BLaER1 (cell line): ENCODE results near the gene OR2T3.
"Not testable (repeated sequence)": the region's sequence is repeated elsewhere in the genome, so short reads cannot be mapped to it uniquely, and the experiment has no call there.

ENCODE experiments used
- H3K27ac ChIP-seq: shearing (Covaris generic); formaldehyde crosslinking; 2 replicates; pipeline ENCODE4 v1.8.1; 2022
- H3K27me3 ChIP-seq: shearing (Covaris generic); formaldehyde crosslinking; 2 replicates; pipeline ENCODE4 v1.8.1; 2022
- H3K36me3 ChIP-seq: shearing (Covaris generic); formaldehyde crosslinking; 2 replicates; pipeline ENCODE4 v1.8.1; 2022
- H3K4me1 ChIP-seq: shearing (Covaris generic); formaldehyde crosslinking; 2 replicates; pipeline ENCODE4 v1.8.1; 2022
- H3K4me2 ChIP-seq: shearing (Covaris generic); formaldehyde crosslinking; 2 replicates; pipeline ENCODE4 v1.8.1; 2022
- H3K4me3 ChIP-seq: shearing (Covaris generic); formaldehyde crosslinking; 2 replicates; pipeline ENCODE4 v1.8.1; 2022
- H3K9ac ChIP-seq: shearing (Covaris generic); formaldehyde crosslinking; 2 replicates; pipeline ENCODE4 v1.8.1; 2022
- H3K9me3 ChIP-seq: shearing (Covaris generic); formaldehyde crosslinking; 2 replicates; pipeline ENCODE4 v1.8.1; 2022
- H4K20me1 ChIP-seq: shearing (Covaris generic); formaldehyde crosslinking; 2 replicates; pipeline ENCODE4 v1.8.1; 2022
- Cebpa-rat ChIP-seq: shearing (Covaris generic); IDR thresholded peaks from 2 replicates; pipeline ENCODE4 v1.8.1; 2022

The OR2T3 gene

GRCh38 chr1:248449821-248450465, 23.2 kb upstream of the OR2T3 start:
- not testable (repeated sequence) for H3K27ac ChIP-seq, H4K20me1 ChIP-seq, H3K27me3 ChIP-seq, H3K4me2 ChIP-seq, H3K4me3 ChIP-seq, H3K36me3 ChIP-seq, H3K9ac ChIP-seq, H3K9me3 ChIP-seq, H3K4me1 ChIP-seq

GRCh38 chr1:248450466-248451145, 22.5 kb upstream of the OR2T3 start:
- not testable (repeated sequence) for H3K27ac ChIP-seq, H3K4me1 ChIP-seq, H3K4me2 ChIP-seq, H3K4me3 ChIP-seq, H3K9ac ChIP-seq, H4K20me1 ChIP-seq, H3K9me3 ChIP-seq, H3K27me3 ChIP-seq, H3K36me3 ChIP-seq

- not testable (repeated sequence) for H3K9me3 ChIP-seq, H3K4me2 ChIP-seq, H3K4me3 ChIP-seq, H3K27me3 ChIP-seq, H3K4me1 ChIP-seq, H4K20me1 ChIP-seq, H3K27ac ChIP-seq, H3K9ac ChIP-seq, H3K36me3 ChIP-seq
Observed at GRCh38 chr1:248453619-248454018, 19.5 kb upstream of the OR2T3 start.

GRCh38 chr1:248455045-248455444, 18.1 kb upstream of the OR2T3 start:
- H3K36me3 ChIP-seq, H3K27ac ChIP-seq, H4K20me1 ChIP-seq, H3K27me3 ChIP-seq, H3K4me3 ChIP-seq, H3K4me1 ChIP-seq, H3K9me3 ChIP-seq, H3K4me2 ChIP-seq, H3K9ac ChIP-seq: not testable (repeated sequence)

- H3K36me3 ChIP-seq, H3K4me3 ChIP-seq, H3K27me3 ChIP-seq, H3K9ac ChIP-seq, H4K20me1 ChIP-seq, H3K9me3 ChIP-seq, H3K4me2 ChIP-seq, H3K4me1 ChIP-seq, H3K27ac ChIP-seq: not testable (repeated sequence)
Observed at GRCh38 chr1:248456635-248457034, 16.5 kb upstream of the OR2T3 start.

- not testable (repeated sequence) for H4K20me1 ChIP-seq, H3K27me3 ChIP-seq, H3K4me2 ChIP-seq, H3K9me3 ChIP-seq, H3K36me3 ChIP-seq, H3K27ac ChIP-seq, H3K4me3 ChIP-seq, H3K9ac ChIP-seq, H3K4me1 ChIP-seq
Observed at GRCh38 chr1:248459117-248459516, 14.0 kb upstream of the OR2T3 start.

GRCh38 chr1:248471154-248471553, 2.0 kb upstream of the OR2T3 start:
- no peak overlapping the region for H3K4me2 ChIP-seq
- H4K20me1 ChIP-seq, result no peaks in the 10 kb centered on the region
- no peaks in the 10 kb centered on the region for H3K9me3 ChIP-seq
- H3K4me1 ChIP-seq, result no peaks in the 10 kb centered on the region
- no peaks in the 10 kb centered on the region for H3K27me3 ChIP-seq
- H3K4me3 ChIP-seq, result no peak overlapping the region
- TF ChIP-seq Cebpa-rat, result no peak
- no peak overlapping the region for H3K27ac ChIP-seq
- H3K9ac ChIP-seq, result no peak overlapping the region
- H3K36me3 ChIP-seq, result no peaks in the 10 kb centered on the region

- H4K20me1 ChIP-seq, H3K36me3 ChIP-seq, H3K27ac ChIP-seq, H3K4me3 ChIP-seq, H3K9ac ChIP-seq, H3K4me2 ChIP-seq, H3K4me1 ChIP-seq, H3K27me3 ChIP-seq, H3K9me3 ChIP-seq: not testable (repeated sequence)
Observed at GRCh38 chr1:248472111-248472510, 1.0 kb upstream of the OR2T3 start.

- H3K4me3 ChIP-seq, H3K27ac ChIP-seq, H3K4me2 ChIP-seq, H3K9ac ChIP-seq, H3K27me3 ChIP-seq, H4K20me1 ChIP-seq, H3K36me3 ChIP-seq, H3K4me1 ChIP-seq, H3K9me3 ChIP-seq: not testable (repeated sequence)
Observed at GRCh38 chr1:248475660-248476059, 2.5 kb downstream of the OR2T3 start.

- H3K4me1 ChIP-seq, H3K4me3 ChIP-seq, H3K9me3 ChIP-seq, H3K36me3 ChIP-seq, H3K9ac ChIP-seq, H4K20me1 ChIP-seq, H3K27ac ChIP-seq, H3K27me3 ChIP-seq, H3K4me2 ChIP-seq: not testable (repeated sequence)
Observed at GRCh38 chr1:248481686-248482579, 8.8 kb downstream of the OR2T3 start.

- H3K4me3 ChIP-seq, H3K4me1 ChIP-seq, H3K9me3 ChIP-seq, H3K4me2 ChIP-seq, H3K36me3 ChIP-seq, H3K27ac ChIP-seq, H4K20me1 ChIP-seq, H3K27me3 ChIP-seq, H3K9ac ChIP-seq: not testable (repeated sequence)
Observed at GRCh38 chr1:248488289-248488688, 15.1 kb downstream of the OR2T3 start, which contains the start of gene OR2T5. TSS of gene OR2T5 (plus strand) at chr1:248488589. CDS start at chr1:248488589, 0 bp downstream.

- H3K36me3 ChIP-seq, H4K20me1 ChIP-seq, H3K9ac ChIP-seq, H3K4me2 ChIP-seq, H3K4me3 ChIP-seq, H3K4me1 ChIP-seq, H3K27me3 ChIP-seq, H3K27ac ChIP-seq, H3K9me3 ChIP-seq: not testable (repeated sequence)
Observed at GRCh38 chr1:248496661-248497060, 23.5 kb downstream of the OR2T3 start.

- H3K4me1 ChIP-seq, H4K20me1 ChIP-seq, H3K27me3 ChIP-seq, H3K9me3 ChIP-seq, H3K4me2 ChIP-seq, H3K36me3 ChIP-seq, H3K4me3 ChIP-seq, H3K9ac ChIP-seq, H3K27ac ChIP-seq: not testable (repeated sequence)
Observed at GRCh38 chr1:248500305-248501035, 27.3 kb downstream of the OR2T3 start.

- not testable (repeated sequence) for H3K9me3 ChIP-seq, H4K20me1 ChIP-seq, H3K36me3 ChIP-seq, H3K4me3 ChIP-seq, H3K9ac ChIP-seq, H3K4me2 ChIP-seq, H3K4me1 ChIP-seq, H3K27ac ChIP-seq, H3K27me3 ChIP-seq
Observed at GRCh38 chr1:248507773-248508172, 34.6 kb downstream of the OR2T3 start, which contains the start of gene OR2G6. TSS of gene OR2G6 (plus strand) at chr1:248508073. CDS start at chr1:248521647, 13,574 bp downstream.
